BJ (cell line): Measurements from ENCODE around the gene SMIM32. TPM values are rescaled to one million over a fixed set of nuclear protein-coding genes. Genes with fewer than 3 reads are reported as not detected.

Experiments
- CTCF ChIA-PET: fragments of 350-600 bp; formaldehyde crosslinking; extraction: SDS; loops from one replicate; lab custom pipeline; 2021; ENCODE audit warnings: antibody characterized with exemption, inconsistent platforms; lab: Yijun Ruan, JAX
- POLR2A ChIA-PET: fragments of 300-600 bp; sonication (Branson Sonifier 250); formaldehyde crosslinking; extraction: SDS; loops from one replicate; lab custom pipeline; 2021; ENCODE audit warnings: antibody characterized with exemption; lab: Charles Lee
- DNase-seq: peaks from one replicate; pipeline ENCODE4 v3.0.0-alpha.2; 2011; ENCODE audit warnings: low read depth
- H3K27me3 ChIP-seq: 2 replicates; pipeline ENCODE4 v1.6.0; 2011; ENCODE audit warnings: low read length; ENCODE audit not compliant: control insufficient read depth, insufficient read depth
- H3K36me3 ChIP-seq: 2 replicates; pipeline ENCODE4 v1.5.1; 2011; ENCODE audit warnings: low read length; ENCODE audit not compliant: control insufficient read depth, insufficient read depth
- H3K4me3 ChIP-seq: 2 replicates; pipeline ENCODE4 v1.5.1; 2011; ENCODE audit warnings: low read depth, mild to moderate bottlenecking, control low read depth, low read length
- CTCF ChIP-seq: IDR thresholded peaks from 2 replicates; pipeline ENCODE4 v1.5.1; 2011; ENCODE audit warnings: low read depth, mild to moderate bottlenecking, control low read depth, inconsistent platforms, low read length, moderate library complexity; ENCODE audit not compliant: insufficient read depth
- polyA plus RNA-seq: library from polyadenylated mRNA; depleted of rRNA; stranded (reverse); fragments of >200 nt; gene quantifications from 2 replicates; pipeline ENCODE4 v1.2.3, GENCODE V29; 2011

Gene SMIM32
- polyA plus RNA-seq, 1 experiment: not detected

- Histone ChIP-seq H3K27me3 (peaks cover 4% of the 10 kb centered on the region; the same call in 1 of the 2 replicates), H3K4me3 (no peak overlapping the region), H3K36me3 (no peaks in the 10 kb centered on the region)
- TF ChIP-seq CTCF: no peak
- DNase-seq: no peak
- POLR2A ChIA-PET: interaction anchor here (0.6 kb wide), 1 partner anchor 119 kb away, joined by 3 read pairs; no protein-coding TSS in a partner anchor
- CTCF ChIA-PET: interaction anchor here (0.9 kb wide), 1 partner anchor 13 kb away, joined by 3 read pairs; no protein-coding TSS in a partner anchor
These were observed 12.2 kb upstream of the SMIM32 start for GRCh38 chr5:136205061-136205702.

- no peak for DNase-seq
- TF ChIP-seq CTCF: no peak
- Histone ChIP-seq H3K36me3 (no peaks in the 10 kb centered on the region), H3K4me3 (no peak overlapping the region), H3K27me3 (peaks cover 4% of the 10 kb centered on the region; the same call in 1 of the 2 replicates)
- CTCF ChIA-PET: interaction anchor here (0.6 to 1.7 kb wide), 2 partner anchors 9 to 637 kb away, joined by 3 to 10 read pairs; no protein-coding TSS in a partner anchor
- POLR2A ChIA-PET: no interaction called here
These were observed 10.5 kb upstream of the SMIM32 start for GRCh38 chr5:136203303-136203922.

GRCh38 chr5:136202469-136203205 is 9.7 kb upstream of the SMIM32 start:
- no peak for TF ChIP-seq CTCF
- ChIA-PET POLR2A (no interaction called here), CTCF (interaction anchor here (1.3 to 1.7 kb wide), 2 partner anchors 9 to 11 kb away, joined by 4 to 10 read pairs; no protein-coding TSS in a partner anchor)
- no peak overlapping the region for H3K4me3 ChIP-seq
- H3K36me3 ChIP-seq: no peaks in the 10 kb centered on the region
- no peak for DNase-seq
- H3K27me3 ChIP-seq: peaks cover 7% of the 10 kb centered on the region; the same call in 1 of the 2 replicates

GRCh38 chr5:136201870-136202269 is 8.9 kb upstream of the SMIM32 start:
- ChIA-PET POLR2A (no interaction called here), CTCF (interaction anchor here (1.3 to 2.9 kb wide), 2 partner anchors 10 kb away, joined by 4 to 11 read pairs; no protein-coding TSS in a partner anchor)
- no peak for TF ChIP-seq CTCF
- H3K36me3 ChIP-seq: no peaks in the 10 kb centered on the region
- H3K27me3 ChIP-seq: peaks cover 8% of the 10 kb centered on the region; the same call in 1 of the 2 replicates
- H3K4me3 ChIP-seq: no peak overlapping the region
- DNase-seq: no peak

GRCh38 chr5:136200761-136201160 is 7.8 kb upstream of the SMIM32 start:
- no peaks in the 10 kb centered on the region for H3K36me3 ChIP-seq
- no peak overlapping the region for H3K4me3 ChIP-seq
- no peak for TF ChIP-seq CTCF
- CTCF ChIA-PET: interaction anchor here (2.9 kb wide), 1 partner anchor 11 kb away, joined by 11 read pairs; no protein-coding TSS in a partner anchor
- H3K27me3 ChIP-seq: peaks cover 8% of the 10 kb centered on the region; the same call in 1 of the 2 replicates
- no peak for DNase-seq
- POLR2A ChIA-PET: no interaction called here
